ENCODE measurements around the gene RPTOR. TPM values are rescaled to one million over a fixed set of nuclear protein-coding genes. Genes with fewer than 3 reads are reported as not detected.

RPTOR gene
- total RNA-seq, 2 donors from 2014 or later, result 62.0 to 228 TPM

DNA sequence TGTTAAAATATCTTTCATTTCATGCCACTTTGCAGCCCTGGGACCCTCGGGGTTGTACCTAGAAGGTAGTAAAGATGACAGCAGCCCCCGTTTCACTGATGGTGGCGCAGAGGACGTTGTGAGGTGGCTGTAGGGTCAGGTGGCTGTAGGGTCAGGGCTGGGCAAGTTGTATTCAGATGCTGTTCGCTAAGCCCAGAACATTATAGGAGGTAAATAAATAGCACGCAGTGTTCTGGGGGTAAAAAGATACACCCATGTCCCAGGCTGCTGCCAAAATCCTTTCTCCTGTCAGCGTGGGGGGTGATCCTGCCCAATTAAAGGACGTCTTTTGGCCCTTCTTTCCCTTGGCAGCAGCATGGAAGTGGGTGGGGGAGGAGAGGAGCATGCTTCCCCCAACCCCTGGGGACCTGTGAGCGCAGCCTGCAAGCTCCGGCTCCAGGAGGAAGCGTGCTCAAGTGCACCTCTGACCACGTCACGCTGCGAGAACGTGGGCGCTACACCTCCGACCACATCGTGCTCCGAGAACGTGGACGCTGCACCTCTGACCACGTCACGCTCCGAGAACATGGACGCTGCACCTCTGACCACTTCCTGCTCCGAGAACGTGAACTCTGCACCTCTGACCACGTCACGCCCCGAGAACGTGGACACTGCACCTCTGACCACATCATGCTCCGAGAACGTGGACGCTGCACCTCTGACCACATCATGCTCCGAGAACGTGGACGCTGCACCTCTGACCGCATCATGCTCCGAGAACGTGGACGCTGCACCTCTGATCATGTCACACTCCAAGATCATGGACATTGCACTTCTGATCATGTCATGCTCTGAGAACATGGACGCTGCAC is 182.1 kb downstream of the RPTOR start:
- Mint-ChIP-seq H3K36me3 (ENCODE audit: low read depth) (peaks cover 18% of the 10 kb centered on the region), H3K4me1 (peaks cover 34% of the 10 kb centered on the region), H3K27ac (no peak overlapping the region)

GRCh38 chr17:80727409-80727755 is 182.7 kb downstream of the RPTOR start:
- Mint-ChIP-seq H3K27ac (no peak overlapping the region), H3K36me3 (ENCODE audit: low read depth) (peaks cover 18% of the 10 kb centered on the region), H3K4me1 (peaks cover 29% of the 10 kb centered on the region), H3K4me3 (no peak overlapping the region), H3K27me3 (no peaks in the 10 kb centered on the region), H3K9me3 (no peaks in the 10 kb centered on the region)
- no peak for ATAC-seq (replicated peaks)

More for the DNA sequence above, 182.1 kb downstream of the RPTOR start:
- Mint-ChIP-seq H3K9me3 (no peaks in the 10 kb centered on the region), H3K4me3 (no peak overlapping the region), H3K27me3 (no peaks in the 10 kb centered on the region)
- no peak for ATAC-seq (replicated peaks)

GRCh38 chr17:80729016-80729415 is 184.4 kb downstream of the RPTOR start:
- Mint-ChIP-seq H3K9me3 (no peaks in the 10 kb centered on the region), H3K4me3 (no peak overlapping the region), H3K27ac (peak overlapping the region; percentile 85), H3K4me1 (peaks cover 18% of the 10 kb centered on the region), H3K36me3 (ENCODE audit: low read depth) (peaks cover 18% of the 10 kb centered on the region), H3K27me3 (no peaks in the 10 kb centered on the region)
- no peak for ATAC-seq (replicated peaks)

- Mint-ChIP-seq H3K9me3 (no peaks in the 10 kb centered on the region), H3K4me3 (peak overlapping the region; percentile 42), H3K27ac (peak overlapping the region; percentile 85), H3K27me3 (no peaks in the 10 kb centered on the region), H3K4me1 (peaks cover 16% of the 10 kb centered on the region), H3K36me3 (ENCODE audit: low read depth) (peaks cover 23% of the 10 kb centered on the region)
- no peak for ATAC-seq (replicated peaks)
These were observed 185.1 kb downstream of the RPTOR start for GRCh38 chr17:80729761-80730160.

GRCh38 chr17:80730739-80731138 is 186.1 kb downstream of the RPTOR start:
- no peaks in the 10 kb centered on the region for H3K27me3 Mint-ChIP-seq
- peak; percentile 34 for ATAC-seq (replicated peaks)
- H3K27ac Mint-ChIP-seq, result peak overlapping the region; percentile 91
- no peaks in the 10 kb centered on the region for H3K9me3 Mint-ChIP-seq
- H3K36me3 Mint-ChIP-seq (ENCODE audit: low read depth), result peaks cover 26% of the 10 kb centered on the region
- peaks cover 12% of the 10 kb centered on the region for H3K4me1 Mint-ChIP-seq
- peak overlapping the region; percentile 77 for H3K4me3 Mint-ChIP-seq

DNA sequence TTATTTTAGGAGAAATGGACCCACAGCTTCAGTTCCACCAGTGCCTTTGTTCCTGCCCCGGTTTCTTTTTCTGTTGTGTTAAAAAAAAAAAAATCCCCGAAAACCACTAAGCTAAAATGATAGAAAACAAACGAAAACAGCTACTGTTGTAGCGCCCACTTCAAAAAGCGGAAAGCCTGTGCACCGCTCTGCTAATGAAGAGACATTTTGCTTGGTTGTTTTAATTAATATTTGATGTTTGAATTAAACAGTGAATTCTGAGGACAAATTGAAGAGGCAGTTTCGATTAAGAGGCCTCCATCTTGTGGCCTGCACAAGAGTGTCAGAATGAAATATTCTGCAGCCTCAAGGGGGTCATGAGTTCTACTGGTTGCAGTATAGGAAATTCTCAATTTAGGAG is 186.7 kb downstream of the RPTOR start:
- Mint-ChIP-seq H3K27me3 (no peaks in the 10 kb centered on the region), H3K4me1 (peaks cover 12% of the 10 kb centered on the region), H3K36me3 (ENCODE audit: low read depth) (peaks cover 29% of the 10 kb centered on the region), H3K9me3 (no peaks in the 10 kb centered on the region), H3K4me3 (peak overlapping the region; percentile 77), H3K27ac (peak overlapping the region; percentile 91)
- ATAC-seq (replicated peaks), result peak; percentile 74

- Mint-ChIP-seq H3K9me3 (no peaks in the 10 kb centered on the region), H3K4me3 (no peak overlapping the region), H3K36me3 (ENCODE audit: low read depth) (peaks cover 29% of the 10 kb centered on the region), H3K27ac (no peak overlapping the region), H3K4me1 (peaks cover 12% of the 10 kb centered on the region), H3K27me3 (no peaks in the 10 kb centered on the region)
- ATAC-seq (replicated peaks), result no peak
These were observed 187.6 kb downstream of the RPTOR start for GRCh38 chr17:80732268-80732667.

- H3K4me3 Mint-ChIP-seq, result no peak overlapping the region
- no peak for ATAC-seq (replicated peaks)
- no peaks in the 10 kb centered on the region for H3K9me3 Mint-ChIP-seq
- H3K27me3 Mint-ChIP-seq, result no peaks in the 10 kb centered on the region
- peaks cover 33% of the 10 kb centered on the region for H3K36me3 Mint-ChIP-seq (ENCODE audit: low read depth)
- H3K4me1 Mint-ChIP-seq, result peaks cover 14% of the 10 kb centered on the region
- H3K27ac Mint-ChIP-seq, result no peak overlapping the region
These were observed 192.7 kb downstream of the RPTOR start for GRCh38 chr17:80737106-80738019.

DNA sequence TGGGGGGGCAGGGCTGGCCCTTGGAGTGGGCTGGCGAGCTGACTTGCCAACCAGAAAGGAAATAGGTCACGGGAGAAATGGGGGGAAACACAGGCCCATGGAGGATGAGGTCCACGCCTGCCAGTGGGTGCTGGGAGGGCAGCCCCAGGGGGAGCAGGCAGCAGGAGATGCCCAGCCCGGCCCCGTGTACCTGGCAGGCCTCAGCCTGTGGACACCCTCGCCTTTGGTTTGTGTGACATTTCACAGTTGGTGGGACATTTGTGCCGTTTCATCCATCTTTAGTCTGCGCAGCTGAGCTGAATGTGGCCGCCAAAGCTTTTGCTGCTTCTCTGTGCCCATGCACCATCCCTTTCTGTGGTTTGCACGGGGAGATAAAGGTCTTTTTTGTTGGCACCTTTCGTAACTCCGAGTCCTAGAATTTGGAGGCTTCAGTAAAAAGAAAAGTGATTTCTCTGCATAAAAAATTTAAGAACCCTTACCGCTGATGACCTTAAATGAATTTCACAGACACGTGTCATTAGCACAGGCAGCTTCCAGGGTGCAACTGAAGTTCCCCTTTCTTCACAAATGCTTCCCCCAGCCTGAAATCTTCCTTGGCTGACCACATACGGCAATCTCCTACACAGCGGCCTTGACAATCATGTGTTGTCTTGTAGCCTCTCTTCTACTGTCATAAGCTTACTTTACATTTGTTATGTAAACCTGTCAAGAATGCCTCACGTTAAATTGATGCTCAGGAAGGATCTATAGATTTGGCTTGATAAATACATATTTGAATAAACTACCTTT is 193.6 kb downstream of the RPTOR start:
- Mint-ChIP-seq H3K4me3 (no peak overlapping the region), H3K4me1 (peaks cover 19% of the 10 kb centered on the region), H3K9me3 (no peaks in the 10 kb centered on the region), H3K27ac (no peak overlapping the region), H3K36me3 (ENCODE audit: low read depth) (peaks cover 33% of the 10 kb centered on the region), H3K27me3 (no peaks in the 10 kb centered on the region)
- no peak for ATAC-seq (replicated peaks)

GRCh38 chr17:80738987-80739730 is 194.5 kb downstream of the RPTOR start:
- Mint-ChIP-seq H3K4me3 (no peak overlapping the region), H3K4me1 (peaks cover 21% of the 10 kb centered on the region)

DNA sequence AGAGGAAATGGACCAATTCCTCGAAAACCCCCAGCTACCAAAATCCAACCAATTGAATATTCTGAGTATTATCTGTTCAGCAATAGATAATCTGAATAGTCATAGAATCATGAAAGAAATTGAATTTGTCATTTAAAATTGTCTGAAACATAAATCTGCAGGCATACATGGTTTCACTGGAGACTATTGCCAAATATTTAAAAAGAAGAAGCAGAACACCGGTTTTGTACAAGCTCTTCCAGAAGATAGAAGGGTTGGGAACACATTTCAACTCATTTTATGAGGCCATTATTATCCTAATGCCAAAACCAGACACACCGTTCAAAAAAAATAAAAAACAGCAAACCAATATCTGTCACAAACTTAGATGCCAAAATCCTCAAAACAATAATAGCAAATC is 195.5 kb downstream of the RPTOR start:
- no peak overlapping the region for H3K4me3 Mint-ChIP-seq
- H3K4me1 Mint-ChIP-seq, result peaks cover 21% of the 10 kb centered on the region
- H3K36me3 Mint-ChIP-seq (ENCODE audit: low read depth), result peaks cover 25% of the 10 kb centered on the region
- no peaks in the 10 kb centered on the region for H3K27me3 Mint-ChIP-seq
- no peaks in the 10 kb centered on the region for H3K9me3 Mint-ChIP-seq
- no peak for ATAC-seq (replicated peaks)
- no peak overlapping the region for H3K27ac Mint-ChIP-seq

More at GRCh38 chr17:80738987-80739730, 194.5 kb downstream of the RPTOR start:
- Mint-ChIP-seq H3K36me3 (ENCODE audit: low read depth) (peaks cover 33% of the 10 kb centered on the region), H3K9me3 (no peaks in the 10 kb centered on the region), H3K27me3 (no peaks in the 10 kb centered on the region), H3K27ac (no peak overlapping the region)
- ATAC-seq (replicated peaks), result no peak

- Mint-ChIP-seq H3K4me3 (no peak overlapping the region), H3K27ac (peak overlapping the region; percentile 76), H3K4me1 (peaks cover 21% of the 10 kb centered on the region), H3K27me3 (no peaks in the 10 kb centered on the region), H3K36me3 (ENCODE audit: low read depth) (peaks cover 18% of the 10 kb centered on the region), H3K9me3 (no peaks in the 10 kb centered on the region)
- ATAC-seq (replicated peaks), result no peak
These were observed 197.5 kb downstream of the RPTOR start for GRCh38 chr17:80742091-80742490.

- ATAC-seq (replicated peaks), result no peak
- H3K36me3 Mint-ChIP-seq (ENCODE audit: low read depth), result peaks cover 14% of the 10 kb centered on the region
- no peaks in the 10 kb centered on the region for H3K27me3 Mint-ChIP-seq
- H3K4me1 Mint-ChIP-seq, result peaks cover 27% of the 10 kb centered on the region
- H3K9me3 Mint-ChIP-seq, result no peaks in the 10 kb centered on the region
- H3K4me3 Mint-ChIP-seq, result peak overlapping the region; percentile 54
- H3K27ac Mint-ChIP-seq, result peak overlapping the region; percentile 15
These were observed 198.0 kb downstream of the RPTOR start for GRCh38 chr17:80742581-80743180.

Measured in activated T-helper 17 cell treated with anti-CD3 and anti-CD28 coated beads, Interleukin-2, amount 50 U/mL, for 72 hours (primary cell).